GM21619 (cell line): ENCODE results near the gene ECE2.

Experiments used
- ATAC-seq: cut with Tn5 transposase; IDR thresholded peaks from one replicate; pipeline ENCODE4 v1.9.1; 2021; ENCODE audit not compliant: unreplicated experiment

The ECE2 gene

DNA sequence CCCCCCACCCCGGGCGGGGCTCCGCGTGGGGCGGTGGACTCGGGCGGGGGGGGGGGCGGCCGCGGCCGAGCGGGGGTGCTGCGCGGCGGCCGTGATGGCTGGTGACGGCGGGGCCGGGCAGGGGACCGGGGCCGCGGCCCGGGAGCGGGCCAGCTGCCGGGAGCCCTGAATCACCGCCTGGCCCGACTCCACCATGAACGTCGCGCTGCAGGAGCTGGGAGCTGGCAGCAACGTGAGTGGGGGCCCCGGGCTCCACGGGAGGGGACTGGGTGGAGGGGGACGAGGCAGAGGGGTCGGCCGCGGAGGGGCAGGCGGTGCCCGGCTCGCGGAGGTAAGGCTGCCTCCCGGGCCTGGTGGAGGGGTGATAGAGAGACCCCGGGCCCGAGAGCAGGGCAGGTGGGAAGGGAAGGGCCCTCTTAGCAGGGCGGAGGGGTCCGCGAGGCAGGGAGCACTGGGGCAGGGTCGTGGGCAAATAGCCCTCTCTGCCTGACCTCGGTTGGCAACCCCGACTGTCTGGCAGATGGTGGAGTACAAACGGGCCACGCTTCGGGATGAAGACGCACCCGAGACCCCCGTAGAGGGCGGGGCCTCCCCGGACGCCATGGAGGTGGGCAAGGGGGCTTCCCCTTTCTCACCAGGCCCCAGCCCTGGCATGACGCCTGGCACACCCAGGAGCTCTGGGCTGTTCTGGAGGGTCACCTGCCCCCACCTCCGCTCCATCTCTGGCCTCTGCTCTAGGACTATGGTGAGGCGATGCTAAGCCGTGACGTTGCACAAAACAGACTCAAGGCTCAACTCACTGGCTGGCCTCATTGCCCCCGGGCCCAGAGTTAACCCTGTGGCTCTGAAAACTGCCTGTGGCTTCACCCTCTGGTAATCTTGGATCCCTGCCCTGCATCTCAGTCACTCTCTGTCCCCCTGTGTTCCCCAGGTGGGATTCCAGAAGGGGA lies at the start of gene ECE2:
Gene ECE2, plus strand, starts transcription at position 62 of the 950 bp plus-strand sequence. Its CDS starts 132 bp downstream, at position 194.
- ATAC-seq: no peak

- ATAC-seq: no peak
Measured at GRCh38 chr3:184227481-184227935, 48.3 kb upstream of the ECE2 start.

- ATAC-seq: no peak
Measured at GRCh38 chr3:184228376-184229137, 47.3 kb upstream of the ECE2 start.

DNA sequence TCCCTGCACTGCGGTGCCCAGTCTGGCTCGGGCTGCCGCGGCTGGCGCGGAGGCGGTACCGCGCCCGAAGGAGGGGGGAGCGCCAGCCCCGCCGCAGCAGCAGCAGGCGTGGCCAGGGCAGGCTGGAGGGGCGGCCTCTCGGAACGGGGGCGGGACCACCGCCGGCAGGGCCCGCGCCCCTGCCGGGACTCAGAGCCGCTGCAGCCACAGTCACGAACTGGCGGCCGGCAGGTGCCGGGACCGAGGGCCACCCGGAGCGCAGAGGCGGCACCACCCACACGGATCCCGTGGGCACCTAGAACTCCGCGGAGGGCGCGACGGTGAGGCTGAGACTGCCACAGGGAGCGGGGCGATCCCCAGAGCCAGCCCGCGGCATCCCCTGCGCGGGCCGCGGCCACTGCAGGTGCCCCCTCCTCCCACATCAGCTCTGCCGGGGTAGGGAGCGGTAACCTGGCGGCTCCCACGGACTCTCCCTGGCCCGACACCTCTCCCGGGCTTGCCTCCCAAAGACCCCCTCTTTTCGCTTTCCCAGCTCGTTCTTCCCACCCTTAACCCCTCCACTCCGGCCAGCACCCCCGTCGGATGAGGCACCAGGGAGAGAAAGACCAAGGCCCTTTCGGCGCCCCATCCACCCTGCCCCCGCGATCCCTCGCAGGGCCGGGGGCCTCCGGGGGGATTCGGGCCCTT lies 46.3 kb upstream of the ECE2 start, which contains the start of gene VWA5B2:
Gene VWA5B2, plus strand, starts transcription at position 192 of the 687 bp plus-strand sequence. CDS start 944 bp downstream, outside the sequence.
- ATAC-seq: peak; percentile 68

DNA sequence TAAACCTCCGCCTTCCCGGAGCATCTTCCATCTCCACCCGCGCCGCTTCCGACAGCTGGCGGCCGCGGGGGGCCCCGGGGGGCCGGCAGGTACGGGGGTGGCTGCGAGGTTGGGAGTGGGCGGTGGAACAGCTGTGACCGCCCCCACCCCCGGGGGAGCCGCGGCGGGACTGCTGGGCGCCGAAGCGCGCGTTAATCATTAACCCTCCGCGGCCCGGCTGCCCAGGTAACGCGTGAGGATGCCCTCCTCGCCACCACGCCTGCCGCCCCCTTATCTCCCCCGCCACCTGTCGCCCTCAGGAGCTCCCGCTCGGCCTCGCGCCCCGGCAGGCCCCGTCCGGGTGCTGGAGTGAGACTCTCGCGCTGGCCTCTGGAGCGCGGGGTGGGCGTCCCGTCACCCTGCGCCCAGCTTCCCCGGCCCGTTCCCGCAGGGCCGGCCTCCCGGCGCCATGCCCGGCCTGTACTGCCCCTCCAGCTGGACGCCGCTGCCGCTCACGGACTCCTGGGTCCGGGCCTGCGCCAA lies 45.7 kb upstream of the ECE2 start:
- ATAC-seq: no peak

- no peak for ATAC-seq
Measured at GRCh38 chr3:184230603-184231528, 45.0 kb upstream of the ECE2 start.

DNA sequence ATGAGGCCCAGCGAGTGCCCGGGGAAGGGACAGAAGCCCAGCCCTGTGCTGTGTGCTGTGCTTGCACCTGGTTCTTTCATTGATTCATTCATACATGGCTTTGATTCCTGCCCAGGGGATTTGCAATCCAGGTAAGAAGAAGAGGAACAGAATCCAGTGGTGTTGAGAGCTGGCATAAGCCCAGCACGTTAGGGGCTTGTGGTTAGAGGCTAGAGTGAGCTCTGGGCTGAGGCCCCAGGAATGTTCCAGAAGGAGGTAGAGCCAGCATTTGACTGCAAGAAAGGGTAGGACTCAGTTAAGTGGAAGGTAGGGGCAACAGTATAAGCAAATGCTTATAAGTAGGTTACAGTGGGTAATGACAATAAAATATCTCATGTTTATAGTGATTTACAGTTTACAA lies 44.2 kb upstream of the ECE2 start:
- no peak for ATAC-seq

DNA sequence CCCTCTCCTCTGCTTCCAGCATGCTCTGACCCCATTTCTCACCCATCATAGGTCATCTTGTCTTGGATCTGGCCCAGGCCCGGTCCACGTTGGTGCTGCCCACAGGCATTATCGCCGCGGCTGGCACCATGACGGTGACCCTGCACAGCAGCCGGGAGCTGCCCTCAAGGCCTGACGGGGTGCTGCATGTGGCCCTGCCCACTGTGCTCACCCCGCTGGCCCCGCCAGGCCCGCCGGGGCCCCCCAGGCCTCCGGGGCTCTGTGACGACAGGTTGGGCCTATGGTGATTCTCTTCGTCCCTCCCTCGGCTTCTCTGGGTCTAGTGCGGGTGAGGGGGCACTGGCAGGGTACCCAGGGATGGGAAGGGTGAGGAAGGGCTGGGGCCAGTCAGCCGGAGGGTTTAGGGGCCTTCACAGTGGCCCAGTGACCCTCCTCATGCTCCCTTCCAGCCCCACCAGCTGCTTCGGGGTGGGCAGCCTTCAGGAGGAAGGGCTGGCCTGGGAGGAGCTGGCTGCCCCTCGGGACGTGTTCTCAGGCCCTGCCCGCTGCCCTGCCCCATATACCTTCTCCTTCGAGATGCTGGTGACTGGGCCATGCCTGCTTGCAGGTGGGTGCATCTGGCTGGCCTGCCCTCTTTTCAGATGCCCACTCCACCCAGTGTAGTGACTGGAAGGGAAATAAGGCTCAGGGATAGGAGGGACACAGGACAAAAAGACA lies 42.5 kb upstream of the ECE2 start:
- ATAC-seq: no peak

- ATAC-seq: no peak
Measured at GRCh38 chr3:184234224-184234623, 41.6 kb upstream of the ECE2 start.

- ATAC-seq: no peak
Measured at GRCh38 chr3:184234671-184235380, 41.0 kb upstream of the ECE2 start.

DNA sequence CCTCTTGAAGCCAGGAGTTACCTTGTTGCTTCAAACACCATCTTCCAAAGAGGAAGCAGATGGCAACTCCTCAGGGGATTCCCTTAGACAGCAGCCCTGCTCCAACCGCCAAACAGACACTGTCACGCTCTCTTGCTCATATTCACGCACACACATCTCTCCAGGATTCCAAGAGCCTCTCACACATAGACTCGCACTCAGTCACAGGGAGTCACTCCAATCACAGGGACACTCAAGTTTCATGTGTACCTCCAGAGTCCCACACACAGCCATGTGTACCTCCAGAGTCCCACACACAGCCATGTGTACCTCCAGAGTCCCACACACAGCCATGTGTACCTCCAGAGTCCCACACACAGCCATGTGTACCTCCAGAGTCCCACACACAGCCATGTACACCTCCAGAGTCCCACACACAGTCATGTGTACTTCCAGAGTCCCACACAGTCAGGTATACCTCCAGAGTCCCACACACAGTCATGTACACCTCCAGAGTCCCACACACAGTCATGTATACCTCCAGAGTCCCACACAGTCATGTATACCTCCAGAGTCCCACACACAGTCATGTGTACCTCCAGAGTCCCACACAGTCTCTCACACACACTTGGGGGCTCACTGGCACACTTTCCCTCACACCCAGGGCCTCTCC lies 40.3 kb upstream of the ECE2 start:
- no peak for ATAC-seq

DNA sequence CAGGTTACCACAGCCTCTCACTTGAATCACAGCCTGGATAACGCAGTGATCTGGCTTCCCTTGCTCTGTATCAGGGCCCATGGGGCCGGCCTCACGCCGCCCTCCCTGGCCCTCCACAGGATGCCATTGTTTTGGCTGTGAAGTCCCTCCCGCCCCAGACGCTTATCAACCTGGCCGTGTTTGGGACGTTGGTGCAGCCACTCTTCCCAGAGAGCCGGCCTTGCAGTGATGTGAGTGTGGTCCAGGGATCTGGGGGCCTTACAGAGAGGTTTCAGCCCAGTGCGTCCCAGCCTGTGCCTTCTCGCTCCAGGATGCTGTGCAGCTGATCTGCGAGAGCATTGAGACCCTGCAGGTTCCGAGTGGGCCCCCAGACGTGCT lies 39.8 kb upstream of the ECE2 start:
- ATAC-seq: no peak

DNA sequence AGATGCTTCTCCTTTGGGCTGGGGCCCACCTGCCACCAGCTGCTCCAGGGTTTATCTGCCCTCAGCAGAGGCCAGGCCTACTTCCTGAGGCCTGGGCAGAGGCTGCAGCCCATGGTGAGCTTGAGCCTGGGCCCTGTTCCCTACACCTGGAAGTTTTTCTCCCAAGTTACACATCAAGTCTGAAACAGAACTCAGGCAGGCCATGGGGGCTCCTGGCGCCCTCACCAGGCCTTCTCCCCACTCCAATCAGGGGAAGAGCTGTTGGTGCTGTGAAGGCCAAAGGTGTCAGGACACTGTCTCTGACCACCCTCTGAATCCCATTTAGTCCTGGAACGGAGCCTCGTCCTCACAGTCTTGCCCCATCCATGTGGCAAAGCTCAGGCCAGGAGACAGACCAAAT lies 39.2 kb upstream of the ECE2 start:
- ATAC-seq: no peak

DNA sequence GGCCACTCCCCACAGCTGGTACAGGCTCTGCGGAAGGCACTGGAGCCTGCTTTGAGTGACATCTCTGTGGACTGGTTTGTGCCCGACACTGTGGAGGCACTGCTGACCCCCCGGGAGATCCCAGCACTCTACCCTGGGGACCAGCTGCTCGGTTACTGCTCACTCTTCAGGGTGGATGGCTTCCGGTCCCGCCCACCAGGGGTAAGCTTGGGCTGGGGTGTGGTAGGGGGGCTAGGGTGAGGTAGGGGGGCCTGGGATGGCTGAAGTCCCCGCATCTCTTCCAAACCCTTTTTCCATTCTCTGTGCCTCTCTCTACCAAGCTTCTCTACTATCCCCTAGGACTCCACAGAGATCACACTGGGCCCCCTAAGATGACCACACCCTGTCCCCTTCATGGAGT lies 38.6 kb upstream of the ECE2 start:
- ATAC-seq: no peak

DNA sequence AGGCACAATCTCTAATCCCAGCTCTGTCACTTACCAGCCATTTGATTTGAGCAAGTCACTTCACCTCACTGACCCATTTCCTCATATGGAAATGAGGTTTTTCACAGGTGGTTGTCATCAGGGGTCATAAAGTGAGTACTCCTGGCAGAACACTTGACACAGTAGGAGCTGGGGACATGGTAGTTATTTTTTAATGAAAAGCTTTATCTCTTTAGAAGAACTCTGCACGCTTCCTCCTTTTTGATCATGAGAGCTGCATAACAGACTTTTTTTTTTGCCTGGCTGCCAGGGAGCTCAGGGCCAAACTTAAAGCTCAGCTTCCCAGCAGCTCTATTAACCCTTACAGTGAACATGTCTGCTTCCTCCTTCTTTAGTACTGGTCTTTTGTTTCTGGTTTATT lies 38.0 kb upstream of the ECE2 start:
- no peak for ATAC-seq

DNA sequence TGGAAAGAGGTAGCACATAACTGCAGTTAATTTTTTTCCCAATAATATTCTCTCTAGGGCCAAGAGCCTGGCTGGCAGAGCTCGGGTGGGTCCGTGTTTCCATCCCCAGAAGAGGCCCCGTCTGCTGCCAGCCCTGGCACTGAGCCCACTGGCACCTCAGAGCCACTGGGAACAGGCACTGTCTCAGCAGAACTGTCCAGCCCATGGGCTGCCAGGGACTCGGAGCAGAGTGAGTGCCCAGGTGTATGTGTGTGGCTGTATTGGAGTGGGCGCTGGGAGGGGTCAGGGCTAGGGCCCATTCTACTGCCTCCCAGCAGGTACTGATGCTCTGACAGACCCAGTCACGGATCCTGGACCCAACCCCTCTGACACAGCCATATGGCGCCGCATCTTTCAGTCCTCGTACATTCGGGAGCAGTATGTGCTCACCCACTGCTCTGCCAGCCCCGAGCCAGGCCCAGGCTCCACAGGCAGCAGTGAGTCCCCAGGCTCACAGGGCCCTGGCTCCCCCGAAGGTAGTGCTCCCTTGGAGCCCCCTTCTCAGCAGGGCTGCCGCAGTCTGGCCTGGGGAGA lies 37.5 kb upstream of the ECE2 start:
- ATAC-seq: no peak

DNA sequence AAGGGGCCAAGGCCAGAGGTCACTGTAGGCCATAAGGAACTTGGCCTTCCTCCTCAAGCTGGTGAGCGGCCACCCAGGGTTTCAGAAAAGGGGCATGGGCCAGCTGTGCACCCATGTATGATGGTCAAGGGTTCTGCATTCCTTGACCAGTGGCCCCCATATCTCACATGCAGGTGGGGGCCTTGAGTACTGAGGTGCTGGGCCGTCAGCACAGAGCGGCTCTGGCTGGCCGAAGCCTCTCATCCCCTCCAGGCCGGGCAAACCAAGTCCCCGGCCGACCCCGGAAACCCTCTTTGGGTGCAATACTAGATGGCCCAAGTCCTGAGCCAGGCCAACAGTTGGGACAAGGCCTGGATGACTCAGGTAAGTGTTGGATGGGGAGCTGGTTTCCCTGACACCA lies 36.6 kb upstream of the ECE2 start:
- no peak for ATAC-seq

- no peak for ATAC-seq
Measured at GRCh38 chr3:184239708-184240107, 36.1 kb upstream of the ECE2 start.
